HEK293 (cell line): ENCODE data around the gene ZNF440.

ENCODE experiments used
- KLF7 ChIP-seq: fragments of 450-650 bp; formaldehyde crosslinking; IDR thresholded peaks from 2 replicates; pipeline ENCODE4 v1.5.1; 2016; ENCODE audit warnings: missing biosample characterization, missing genetic modification characterization, borderline replicate concordance
- ZFP3 ChIP-seq: fragments of 450-650 bp; formaldehyde crosslinking; IDR thresholded peaks from 2 replicates; pipeline ENCODE4 v1.5.1; 2016; ENCODE audit warnings: low read depth, missing biosample characterization, missing genetic modification characterization
- ZNF558 ChIP-seq: fragments of 450-650 bp; formaldehyde crosslinking; IDR thresholded peaks from 2 replicates; pipeline ENCODE4 v1.5.1; 2016; ENCODE audit warnings: missing biosample characterization, missing genetic modification characterization
- TF ChIP-seq, protein P1 (sequence below): fragments of 450-650 bp; formaldehyde crosslinking; IDR thresholded peaks from 2 replicates; pipeline ENCODE4 v1.5.1; 2016; ENCODE audit warnings: missing biosample characterization, missing genetic modification characterization, low read depth
- TF ChIP-seq, protein P2 (sequence below): fragments of 450-650 bp; formaldehyde crosslinking; IDR thresholded peaks from 2 replicates; pipeline ENCODE4 v1.5.1; 2016; ENCODE audit warnings: missing biosample characterization, missing genetic modification characterization
- TF ChIP-seq, protein P3 (sequence below): fragments of 450-650 bp; formaldehyde crosslinking; IDR thresholded peaks from 2 replicates; pipeline ENCODE4 v1.5.1; 2016; ENCODE audit warnings: missing biosample characterization, missing genetic modification characterization

DNA sequence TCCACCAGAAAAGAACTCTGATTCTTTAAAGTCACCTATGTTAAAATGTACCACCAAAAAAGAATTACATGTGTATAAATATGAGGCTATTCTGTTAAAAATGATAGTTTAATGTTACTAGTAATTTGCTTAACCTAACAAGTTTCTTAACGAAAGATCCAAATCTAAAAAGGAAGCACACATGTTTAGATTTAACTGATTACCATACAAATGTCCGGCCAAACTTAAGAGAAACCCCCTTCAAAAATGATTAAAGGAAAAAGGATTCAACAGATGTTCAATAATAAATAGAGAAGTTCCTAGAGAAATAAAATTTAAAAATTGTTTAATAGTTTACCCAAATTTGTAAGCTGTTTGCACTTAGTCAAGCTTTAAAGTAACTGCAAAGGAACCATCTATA is 68.5 kb downstream of the ZNF440 start:
- TF ChIP-seq, protein P1, sequence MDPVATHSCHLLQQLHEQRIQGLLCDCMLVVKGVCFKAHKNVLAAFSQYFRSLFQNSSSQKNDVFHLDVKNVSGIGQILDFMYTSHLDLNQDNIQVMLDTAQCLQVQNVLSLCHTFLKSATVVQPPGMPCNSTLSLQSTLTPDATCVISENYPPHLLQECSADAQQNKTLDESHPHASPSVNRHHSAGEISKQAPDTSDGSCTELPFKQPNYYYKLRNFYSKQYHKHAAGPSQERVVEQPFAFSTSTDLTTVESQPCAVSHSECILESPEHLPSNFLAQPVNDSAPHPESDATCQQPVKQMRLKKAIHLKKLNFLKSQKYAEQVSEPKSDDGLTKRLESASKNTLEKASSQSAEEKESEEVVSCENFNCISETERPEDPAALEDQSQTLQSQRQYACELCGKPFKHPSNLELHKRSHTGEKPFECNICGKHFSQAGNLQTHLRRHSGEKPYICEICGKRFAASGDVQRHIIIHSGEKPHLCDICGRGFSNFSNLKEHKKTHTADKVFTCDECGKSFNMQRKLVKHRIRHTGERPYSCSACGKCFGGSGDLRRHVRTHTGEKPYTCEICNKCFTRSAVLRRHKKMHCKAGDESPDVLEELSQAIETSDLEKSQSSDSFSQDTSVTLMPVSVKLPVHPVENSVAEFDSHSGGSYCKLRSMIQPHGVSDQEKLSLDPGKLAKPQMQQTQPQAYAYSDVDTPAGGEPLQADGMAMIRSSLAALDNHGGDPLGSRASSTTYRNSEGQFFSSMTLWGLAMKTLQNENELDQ (tag by site-specific recombination) = no peak
- TF ChIP-seq, protein P2, sequence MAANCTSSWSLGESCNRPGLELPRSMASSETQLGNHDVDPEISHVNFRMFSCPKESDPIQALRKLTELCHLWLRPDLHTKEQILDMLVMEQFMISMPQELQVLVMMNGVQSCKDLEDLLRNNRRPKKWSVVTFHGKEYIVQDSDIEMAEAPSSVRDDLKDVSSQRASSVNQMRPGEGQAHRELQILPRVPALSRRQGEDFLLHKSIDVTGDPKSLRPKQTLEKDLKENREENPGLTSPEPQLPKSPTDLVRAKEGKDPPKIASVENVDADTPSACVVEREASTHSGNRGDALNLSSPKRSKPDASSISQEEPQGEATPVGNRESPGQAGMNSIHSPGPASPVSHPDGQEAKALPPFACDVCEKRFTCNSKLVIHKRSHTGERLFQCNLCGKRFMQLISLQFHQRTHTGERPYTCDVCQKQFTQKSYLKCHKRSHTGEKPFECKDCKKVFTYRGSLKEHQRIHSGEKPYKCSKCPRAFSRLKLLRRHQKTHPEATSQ (tag by site-specific recombination) = no peak
- TF ChIP-seq KLF7 (tag by site-specific recombination) = no peak
- TF ChIP-seq ZNF558 = no peak
- TF ChIP-seq, protein P3, sequence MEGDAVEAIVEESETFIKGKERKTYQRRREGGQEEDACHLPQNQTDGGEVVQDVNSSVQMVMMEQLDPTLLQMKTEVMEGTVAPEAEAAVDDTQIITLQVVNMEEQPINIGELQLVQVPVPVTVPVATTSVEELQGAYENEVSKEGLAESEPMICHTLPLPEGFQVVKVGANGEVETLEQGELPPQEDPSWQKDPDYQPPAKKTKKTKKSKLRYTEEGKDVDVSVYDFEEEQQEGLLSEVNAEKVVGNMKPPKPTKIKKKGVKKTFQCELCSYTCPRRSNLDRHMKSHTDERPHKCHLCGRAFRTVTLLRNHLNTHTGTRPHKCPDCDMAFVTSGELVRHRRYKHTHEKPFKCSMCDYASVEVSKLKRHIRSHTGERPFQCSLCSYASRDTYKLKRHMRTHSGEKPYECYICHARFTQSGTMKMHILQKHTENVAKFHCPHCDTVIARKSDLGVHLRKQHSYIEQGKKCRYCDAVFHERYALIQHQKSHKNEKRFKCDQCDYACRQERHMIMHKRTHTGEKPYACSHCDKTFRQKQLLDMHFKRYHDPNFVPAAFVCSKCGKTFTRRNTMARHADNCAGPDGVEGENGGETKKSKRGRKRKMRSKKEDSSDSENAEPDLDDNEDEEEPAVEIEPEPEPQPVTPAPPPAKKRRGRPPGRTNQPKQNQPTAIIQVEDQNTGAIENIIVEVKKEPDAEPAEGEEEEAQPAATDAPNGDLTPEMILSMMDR (tag by site-specific recombination) = no peak
- no peak for TF ChIP-seq ZFP3
